ENCODE results near the gene HERC2.

The HERC2 gene

DNA sequence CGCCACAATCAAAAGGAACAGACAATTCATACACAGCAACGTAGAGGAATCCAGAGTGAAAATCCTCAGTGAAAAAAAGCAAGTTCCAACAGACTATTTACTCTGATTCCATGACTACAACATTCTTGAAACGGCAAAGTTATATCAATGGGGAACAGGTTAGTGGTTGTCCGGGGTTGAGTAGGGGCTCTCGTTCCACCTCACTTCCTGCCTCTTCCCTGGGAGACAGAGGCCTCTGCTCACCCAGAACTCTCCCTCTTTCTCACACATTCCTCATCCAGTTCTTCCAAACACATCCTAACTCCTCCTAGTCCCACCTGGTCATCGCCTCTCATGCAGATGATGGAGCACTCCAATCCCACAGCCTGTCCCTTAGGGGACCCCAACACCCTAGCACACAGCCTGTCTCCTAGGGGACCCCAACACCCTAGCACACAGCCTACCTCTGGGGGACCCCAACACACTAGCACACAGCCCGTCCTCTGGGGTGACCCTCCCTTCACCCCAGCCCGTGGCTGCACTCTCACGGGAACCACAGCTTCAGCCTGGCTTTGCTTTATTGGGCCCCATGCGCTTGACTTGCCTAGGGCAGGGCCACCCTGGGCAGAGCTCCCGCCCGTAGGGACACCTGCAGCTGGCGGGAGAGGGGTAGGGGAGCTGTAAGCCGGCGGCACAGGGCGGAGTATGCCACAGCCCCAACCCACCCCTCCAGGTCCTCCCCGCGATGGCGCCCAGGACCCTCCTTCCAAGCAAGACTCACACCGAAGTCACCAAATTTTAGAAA is 228.0 kb downstream of the HERC2 start:
- no peak for DNase-seq

- DNase-seq: no peak
Measured at GRCh38 chr15:28091313-28091712, 230.7 kb downstream of the HERC2 start.

- DNase-seq: peak; percentile 31 to 37
Measured at GRCh38 chr15:28086175-28086703, 235.7 kb downstream of the HERC2 start.

DNA sequence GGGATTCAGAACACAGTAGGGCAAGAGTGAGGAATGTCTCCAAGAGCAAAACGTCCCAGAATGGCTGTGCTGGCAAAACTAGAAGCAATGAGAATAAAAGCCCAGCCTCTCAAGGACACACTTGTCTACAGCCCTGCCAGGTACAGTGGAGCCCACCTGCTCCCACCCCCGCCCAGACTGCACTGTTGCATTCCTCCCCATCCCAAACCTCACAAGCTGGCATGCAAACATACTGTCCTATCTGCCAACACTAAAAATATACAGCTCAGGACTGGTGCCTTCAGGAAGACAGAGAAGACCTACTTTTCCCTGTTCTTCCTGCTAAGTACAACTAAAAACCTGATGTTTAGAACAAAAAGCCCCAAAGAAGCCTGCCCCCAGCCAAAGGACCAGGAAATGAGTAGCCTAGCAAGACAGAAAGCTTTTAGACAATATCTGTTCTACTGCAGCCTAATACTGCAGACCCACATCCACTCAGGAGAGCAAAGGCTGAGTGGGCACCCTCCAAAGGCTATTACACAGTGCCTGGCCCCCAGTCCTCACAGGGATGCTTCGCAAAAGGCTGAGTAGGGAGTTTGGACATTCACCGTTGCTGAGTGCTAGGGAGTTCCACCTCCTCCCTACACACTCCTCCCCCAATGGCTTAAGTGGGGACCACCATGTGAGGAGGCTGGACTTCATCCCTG is 236.3 kb downstream of the HERC2 start:
- no peak for DNase-seq

GRCh38 chr15:28084547-28084946 is 237.4 kb downstream of the HERC2 start:
- no peak for DNase-seq

DNA sequence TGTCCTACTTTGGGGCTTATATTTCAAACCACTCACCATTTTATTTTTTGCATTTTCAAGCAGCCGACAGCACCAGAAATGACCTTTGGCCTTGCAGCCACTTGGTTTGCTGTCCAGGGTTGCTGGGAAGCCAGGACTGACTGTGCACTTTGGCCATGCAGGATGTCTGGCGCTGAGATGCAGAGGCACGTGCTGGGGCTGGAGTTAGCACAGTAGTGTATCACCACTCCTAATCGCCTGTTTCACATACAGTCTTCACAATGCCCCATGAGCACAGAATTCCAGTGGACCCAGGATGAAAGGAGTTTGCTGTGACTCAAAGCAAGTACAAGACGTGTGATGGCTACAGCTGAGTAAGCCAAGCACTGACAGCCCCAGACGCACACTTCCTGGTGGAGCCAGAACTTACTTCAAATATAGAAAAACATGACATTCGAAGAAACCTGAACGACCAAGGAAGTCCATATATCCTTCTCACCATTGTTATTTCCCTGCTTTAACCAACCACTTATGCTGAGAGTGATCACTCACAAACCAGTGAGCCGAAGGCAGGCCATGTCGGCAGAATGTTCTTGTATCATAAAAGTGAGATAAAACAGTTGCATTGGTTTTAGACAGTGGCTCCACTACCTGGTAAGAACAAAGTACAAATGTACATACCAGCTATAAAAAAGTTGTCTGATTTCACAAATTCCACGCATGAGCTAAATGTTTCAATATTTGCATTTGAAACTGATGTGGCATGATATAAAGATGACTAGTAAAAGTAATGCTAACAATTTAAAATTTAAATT is 238.9 kb downstream of the HERC2 start:
- DNase-seq: no peak

DNA sequence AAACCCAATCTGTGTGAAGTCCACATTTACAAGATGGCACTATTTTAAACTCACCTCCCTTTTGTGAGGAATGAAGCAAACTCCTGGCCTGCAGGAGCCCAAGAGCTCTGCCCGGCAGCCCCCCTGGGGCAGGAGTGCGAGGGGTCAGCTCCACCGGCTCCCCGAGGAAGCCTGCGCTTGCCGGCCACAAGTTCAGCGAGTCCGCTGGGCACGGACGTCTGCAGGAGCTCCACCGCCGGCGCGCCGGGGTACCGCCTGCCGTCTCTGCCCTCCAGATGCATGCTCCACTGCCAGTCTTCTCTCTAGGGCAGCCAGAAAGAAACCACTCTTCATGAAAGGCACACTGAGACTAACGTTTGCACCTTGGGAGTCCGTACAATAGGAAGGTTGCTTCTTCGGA is 240.4 kb downstream of the HERC2 start:
- DNase-seq: no peak

- no peak for DNase-seq
Measured at GRCh38 chr15:28080386-28080785, 241.6 kb downstream of the HERC2 start.

- no peak for DNase-seq
Measured at GRCh38 chr15:28079313-28079969, 242.5 kb downstream of the HERC2 start.

- no peak for DNase-seq
Measured at GRCh38 chr15:28078191-28078719, 243.7 kb downstream of the HERC2 start.

DNA sequence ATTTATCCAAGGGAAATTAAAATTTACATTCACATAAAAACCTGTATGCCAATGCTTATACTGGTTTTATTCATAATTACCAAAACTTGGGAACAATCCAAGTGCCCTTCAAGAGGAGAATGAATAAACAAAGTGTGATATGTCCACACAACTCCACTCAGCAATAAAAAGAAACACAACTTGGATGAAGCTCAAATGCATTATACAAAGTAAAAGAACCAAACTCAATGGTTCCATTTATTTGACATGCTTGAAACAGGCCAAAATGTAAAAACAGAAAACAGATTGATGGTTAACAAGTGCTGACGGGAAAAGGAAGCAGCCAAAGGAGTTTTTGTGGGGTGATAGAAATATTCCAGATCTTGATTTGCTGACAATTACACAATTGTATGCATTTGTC is 246.4 kb downstream of the HERC2 start:
- DNase-seq: no peak

GRCh38 chr15:28068930-28069329 is 253.0 kb downstream of the HERC2 start:
- DNase-seq: no peak

DNA sequence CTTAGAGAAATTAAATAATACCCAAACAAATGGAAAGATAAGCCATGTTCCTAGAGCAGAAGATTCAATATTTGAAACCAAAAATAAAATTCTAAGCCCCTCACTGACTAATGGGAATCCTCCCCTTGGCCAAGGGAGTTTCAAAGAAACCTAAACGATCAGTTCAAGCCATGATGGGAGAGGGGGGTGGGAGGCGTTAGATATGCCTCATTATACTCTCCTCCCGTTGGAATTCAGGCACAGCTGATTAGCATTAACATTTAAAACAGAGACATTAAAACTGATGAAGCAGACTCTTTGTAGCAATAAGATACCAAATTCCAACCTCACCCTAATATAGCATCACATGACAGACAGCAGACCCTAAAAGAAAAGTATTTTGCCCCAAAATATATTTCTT is 255.7 kb downstream of the HERC2 start:
- no peak for DNase-seq

Data from AML-193 (cell line).